HUES6 (cell line): ENCODE data around the gene HOXB13.

Experiments
- H3K27ac ChIP-seq: 2 replicates; pipeline ENCODE4 v1.7.0; 2013; ENCODE audit warnings: low read depth, mild to moderate bottlenecking, low read length, inconsistent platforms
- H3K27me3 ChIP-seq: 2 replicates; pipeline ENCODE4 v1.6.1; 2013; ENCODE audit warnings: low read length; ENCODE audit not compliant: control insufficient read depth, insufficient read depth
- H3K36me3 ChIP-seq: 2 replicates; pipeline ENCODE4 v1.6.1; 2013; ENCODE audit warnings: low read length; ENCODE audit not compliant: control insufficient read depth, insufficient read depth
- H3K4me1 ChIP-seq: 2 replicates; pipeline ENCODE4 v1.6.1; 2013; ENCODE audit warnings: low read length; ENCODE audit not compliant: control insufficient read depth, insufficient read depth
- H3K4me3 ChIP-seq: 2 replicates; pipeline ENCODE4 v1.5.1; 2013; ENCODE audit warnings: low read depth, low read length
- H3K9ac ChIP-seq: one replicate; pipeline ENCODE4 v1.6.1; 2013; ENCODE audit warnings: mild to moderate bottlenecking, low read length
- H3K9me3 ChIP-seq: 2 replicates; pipeline ENCODE4 v1.6.1; 2013; ENCODE audit warnings: low read depth, low read length; ENCODE audit not compliant: control insufficient read depth, insufficient read depth

HOXB13 gene

GRCh38 chr17:48728232-48729231, at the start of gene HOXB13:
TSS of gene HOXB13 (minus strand) at chr17:48728750. CDS start at chr17:48728593, 157 bp downstream.
- Histone ChIP-seq H3K27ac (no peak within 1 kb of the TSS), H3K4me1 (peaks cover 36% of the 10 kb centered on the region), H3K9ac (peak within 1 kb of the TSS; percentile 47), H3K9me3 (no peaks in the 10 kb centered on the region), H3K27me3 (peaks cover 100% of the 10 kb centered on the region), H3K4me3 (peak within 1 kb of the TSS; percentile 61), H3K36me3 (no peaks in the 10 kb centered on the region)

DNA sequence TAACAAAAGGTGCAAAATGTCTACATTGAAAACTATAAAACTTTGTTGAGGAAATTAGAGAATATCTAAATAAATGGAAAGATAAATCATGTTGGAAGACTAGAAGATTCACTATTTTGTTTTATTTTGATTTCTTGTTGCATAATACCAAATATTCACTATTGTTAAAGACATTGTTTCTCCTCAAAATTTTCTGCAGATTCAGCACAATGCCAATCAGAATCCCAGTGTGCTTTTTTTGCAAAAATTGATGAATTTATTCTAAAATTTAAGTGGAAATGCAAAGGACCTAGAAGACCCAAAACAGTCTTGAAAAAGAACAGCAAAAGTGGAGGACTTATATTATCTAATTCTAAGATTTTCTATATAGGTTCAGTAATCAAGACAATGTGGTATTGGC, 48.1 kb upstream of the HOXB13 start:
- Histone ChIP-seq H3K27ac (no peak overlapping the region), H3K9ac (no peak overlapping the region), H3K9me3 (no peaks in the 10 kb centered on the region), H3K27me3 (peaks cover 4% of the 10 kb centered on the region; the same call in 1 of the 2 replicates), H3K4me1 (no peaks in the 10 kb centered on the region), H3K4me3 (no peak overlapping the region), H3K36me3 (no peaks in the 10 kb centered on the region)

DNA sequence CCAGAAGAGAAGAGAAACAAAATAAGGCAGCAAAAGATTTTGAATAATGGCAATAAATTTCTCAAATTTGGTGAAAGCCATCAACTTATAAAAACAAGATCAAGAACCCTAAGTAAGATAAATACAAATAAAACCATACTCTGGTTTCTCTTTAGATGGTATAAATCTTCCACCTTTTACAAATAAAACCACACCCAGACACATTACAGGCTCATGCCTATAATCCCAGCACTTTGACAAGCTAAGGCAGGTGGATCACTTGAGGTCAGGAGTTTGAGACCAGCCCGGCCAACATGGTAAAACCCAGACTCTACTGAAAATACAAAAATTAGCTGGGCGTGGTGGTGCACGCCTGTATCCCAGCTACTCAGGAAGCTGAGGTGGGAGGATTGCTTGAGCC, 44.7 kb upstream of the HOXB13 start:
- no peak overlapping the region for H3K9ac ChIP-seq
- no peaks in the 10 kb centered on the region for H3K4me1 ChIP-seq
- H3K27me3 ChIP-seq: peaks cover 6% of the 10 kb centered on the region
- H3K27ac ChIP-seq: no peak overlapping the region
- no peaks in the 10 kb centered on the region for H3K36me3 ChIP-seq
- no peaks in the 10 kb centered on the region for H3K9me3 ChIP-seq
- no peak overlapping the region for H3K4me3 ChIP-seq

GRCh38 chr17:48770954-48771353, 42.4 kb upstream of the HOXB13 start:
- Histone ChIP-seq H3K4me3 (no peak overlapping the region), H3K36me3 (no peaks in the 10 kb centered on the region), H3K4me1 (no peaks in the 10 kb centered on the region), H3K27ac (no peak overlapping the region), H3K27me3 (peaks cover 10% of the 10 kb centered on the region), H3K9ac (no peak overlapping the region), H3K9me3 (no peaks in the 10 kb centered on the region)

- Histone ChIP-seq H3K4me1 (no peaks in the 10 kb centered on the region), H3K27me3 (peaks cover 26% of the 10 kb centered on the region), H3K27ac (no peak overlapping the region), H3K9ac (no peak overlapping the region), H3K36me3 (no peaks in the 10 kb centered on the region), H3K4me3 (no peak overlapping the region), H3K9me3 (no peaks in the 10 kb centered on the region)
Measured at GRCh38 chr17:48769009-48769675, 40.6 kb upstream of the HOXB13 start.

GRCh38 chr17:48767263-48767774, 38.8 kb upstream of the HOXB13 start:
- H3K4me3 ChIP-seq: no peak overlapping the region
- H3K27ac ChIP-seq: no peak overlapping the region
- H3K4me1 ChIP-seq: no peaks in the 10 kb centered on the region
- peaks cover 44% of the 10 kb centered on the region for H3K27me3 ChIP-seq
- H3K9me3 ChIP-seq: no peaks in the 10 kb centered on the region
- H3K36me3 ChIP-seq: no peaks in the 10 kb centered on the region
- H3K9ac ChIP-seq: no peak overlapping the region

DNA sequence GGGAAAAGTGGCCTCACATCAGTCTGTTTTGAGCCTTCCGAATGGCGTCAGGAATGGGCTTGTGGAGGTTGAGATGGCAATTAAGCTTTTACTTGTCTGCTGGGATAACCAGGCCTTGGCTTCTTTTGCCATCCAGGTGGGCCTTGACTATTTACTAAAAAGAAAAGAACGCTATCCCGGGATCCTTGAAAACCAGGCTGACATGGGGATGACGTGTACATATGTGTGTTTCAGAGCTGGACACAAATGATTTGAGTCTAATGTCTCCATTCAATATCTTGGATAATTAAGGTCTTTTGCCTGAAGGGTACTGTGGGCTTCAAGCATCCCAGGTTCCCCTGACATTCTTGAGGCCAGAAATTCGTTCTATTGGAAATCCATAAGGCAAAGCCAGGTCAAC, 32.6 kb upstream of the HOXB13 start:
- H3K4me1 ChIP-seq: no peaks in the 10 kb centered on the region
- H3K36me3 ChIP-seq: no peaks in the 10 kb centered on the region
- no peaks in the 10 kb centered on the region for H3K9me3 ChIP-seq
- peaks cover 92% of the 10 kb centered on the region for H3K27me3 ChIP-seq
- H3K9ac ChIP-seq: no peak overlapping the region
- H3K27ac ChIP-seq: no peak overlapping the region
- H3K4me3 ChIP-seq: no peak overlapping the region

DNA sequence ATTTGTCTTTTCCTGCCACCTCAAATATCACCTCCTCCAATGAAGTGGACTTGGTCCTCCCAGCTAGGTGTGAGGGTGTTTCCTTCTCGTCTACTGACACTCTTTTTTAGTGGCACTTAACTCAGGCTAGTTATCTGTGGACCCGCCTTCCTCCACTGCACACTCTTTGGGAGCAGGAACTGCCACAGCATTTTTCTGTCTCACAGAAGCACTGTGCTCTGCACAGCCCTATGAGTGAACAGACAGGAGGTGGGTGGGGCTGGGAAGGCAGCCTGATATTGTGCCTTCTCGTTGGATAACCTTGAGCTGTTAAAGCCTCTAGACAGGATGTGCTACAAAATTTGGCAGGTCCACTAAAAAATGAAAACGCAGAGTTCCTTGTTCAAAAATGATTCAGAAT, 31.9 kb upstream of the HOXB13 start:
- peaks cover 93% of the 10 kb centered on the region for H3K27me3 ChIP-seq
- H3K9ac ChIP-seq: no peak overlapping the region
- H3K4me3 ChIP-seq: no peak overlapping the region
- no peaks in the 10 kb centered on the region for H3K4me1 ChIP-seq
- H3K27ac ChIP-seq: no peak overlapping the region
- no peaks in the 10 kb centered on the region for H3K36me3 ChIP-seq
- no peaks in the 10 kb centered on the region for H3K9me3 ChIP-seq

DNA sequence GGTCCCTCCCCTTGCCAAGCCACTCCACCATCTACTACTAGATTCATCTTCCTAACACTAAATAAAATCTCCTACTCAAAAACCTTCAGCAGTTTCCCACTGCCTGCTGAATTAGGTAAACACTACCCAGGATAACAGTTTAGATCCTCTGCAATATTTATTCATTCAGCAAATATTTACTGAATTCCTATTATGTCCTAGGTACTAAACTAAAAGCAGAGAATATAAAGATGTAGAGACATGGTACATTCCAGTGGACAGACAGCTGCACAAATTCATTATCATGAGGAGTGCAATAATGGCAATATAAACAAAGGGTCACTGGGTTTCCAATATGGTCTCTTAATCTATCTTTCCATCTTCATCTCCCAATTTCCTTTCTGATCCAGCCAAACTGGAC, 30.7 kb upstream of the HOXB13 start:
- peaks cover 95% of the 10 kb centered on the region for H3K27me3 ChIP-seq
- H3K9me3 ChIP-seq: no peaks in the 10 kb centered on the region
- no peak overlapping the region for H3K27ac ChIP-seq
- no peaks in the 10 kb centered on the region for H3K4me1 ChIP-seq
- no peak overlapping the region for H3K4me3 ChIP-seq
- H3K36me3 ChIP-seq: no peaks in the 10 kb centered on the region
- no peak overlapping the region for H3K9ac ChIP-seq

- H3K4me3 ChIP-seq: no peak overlapping the region
- H3K9ac ChIP-seq: no peak overlapping the region
- no peaks in the 10 kb centered on the region for H3K36me3 ChIP-seq
- H3K27me3 ChIP-seq: peaks cover 95% of the 10 kb centered on the region
- no peaks in the 10 kb centered on the region for H3K9me3 ChIP-seq
- H3K4me1 ChIP-seq: no peaks in the 10 kb centered on the region; the same call in 1 of the 2 replicates
- H3K27ac ChIP-seq: no peak overlapping the region
Measured at GRCh38 chr17:48757524-48757961, 29.0 kb upstream of the HOXB13 start.

- H3K27ac ChIP-seq: no peak overlapping the region
- no peak overlapping the region for H3K4me3 ChIP-seq
- H3K27me3 ChIP-seq: peaks cover 95% of the 10 kb centered on the region
- no peaks in the 10 kb centered on the region for H3K9me3 ChIP-seq
- H3K36me3 ChIP-seq: no peaks in the 10 kb centered on the region
- no peak overlapping the region for H3K9ac ChIP-seq
- H3K4me1 ChIP-seq: peaks cover 4% of the 10 kb centered on the region; the same call in 1 of the 2 replicates
Measured at GRCh38 chr17:48756830-48757251, 28.3 kb upstream of the HOXB13 start.
